ENCODE measurements around the gene PRKCQ. TPM values are rescaled to one million over a fixed set of nuclear protein-coding genes. Genes with fewer than 3 reads are reported as not detected.

The PRKCQ gene
- total and polyA plus RNA-seq, 2 of the 13 experiments (the other 11 are each of a cell fraction or from before 2014, with no cell fraction given): 0.13 to 0.35 TPM

DNA sequence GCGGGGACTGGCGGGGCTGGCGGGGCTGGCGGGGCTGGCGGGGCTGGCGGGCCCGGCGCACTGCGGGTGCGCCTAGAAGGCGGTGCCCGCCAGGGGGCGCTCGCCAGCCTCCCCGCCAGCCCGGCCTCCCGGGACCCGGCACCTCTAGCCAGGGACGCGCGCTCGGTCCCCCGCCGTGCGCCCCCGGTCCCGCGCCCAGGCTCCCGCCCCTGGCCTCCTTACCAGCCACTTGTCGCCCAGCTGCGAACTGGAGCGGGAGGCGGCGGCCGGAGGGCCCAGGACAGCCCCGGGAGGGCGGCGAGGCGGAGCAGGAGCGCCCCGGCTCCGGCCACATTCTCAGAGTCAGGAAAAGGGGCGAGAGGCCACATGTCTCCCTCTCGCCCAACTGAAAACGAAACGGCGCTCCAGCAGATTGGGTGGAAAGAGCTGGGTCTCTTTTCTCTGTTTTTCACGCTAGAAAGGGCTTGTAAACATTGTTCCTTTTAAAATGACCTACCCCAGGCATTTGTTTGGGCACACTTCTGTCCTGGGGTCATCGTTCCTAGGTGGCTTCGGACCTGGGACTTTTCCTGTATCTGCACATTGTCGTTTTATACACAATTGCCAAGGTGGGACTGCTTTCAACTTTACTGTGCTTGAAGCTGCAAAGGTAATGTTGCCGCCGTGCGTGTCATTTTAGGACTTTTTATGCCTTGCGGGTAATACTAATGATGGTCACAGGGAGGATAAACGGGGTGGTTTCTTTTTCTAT lies 378 bp upstream of the PRKCQ start (continued):
- TF ChIP-seq, protein P1, sequence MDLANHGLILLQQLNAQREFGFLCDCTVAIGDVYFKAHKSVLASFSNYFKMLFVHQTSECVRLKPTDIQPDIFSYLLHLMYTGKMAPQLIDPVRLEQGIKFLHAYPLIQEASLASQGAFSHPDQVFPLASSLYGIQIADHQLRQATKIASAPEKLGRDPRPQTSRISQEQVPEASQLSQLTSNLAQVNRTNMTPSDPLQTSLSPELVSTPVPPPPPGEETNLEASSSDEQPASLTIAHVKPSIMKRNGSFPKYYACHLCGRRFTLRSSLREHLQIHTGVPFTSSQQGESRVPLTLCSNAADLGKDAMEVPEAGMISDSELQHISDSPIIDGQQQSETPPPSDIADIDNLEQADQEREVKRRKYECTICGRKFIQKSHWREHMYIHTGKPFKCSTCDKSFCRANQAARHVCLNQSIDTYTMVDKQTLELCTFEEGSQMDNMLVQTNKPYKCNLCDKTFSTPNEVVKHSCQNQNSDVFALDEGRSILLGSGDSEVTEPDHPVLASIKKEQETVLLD (CRISPR knock-in tag; IDR thresholded peaks at IDR 0.05; ENCODE audit: low read depth): peak; percentile 85
- TF ChIP-seq, protein P2, sequence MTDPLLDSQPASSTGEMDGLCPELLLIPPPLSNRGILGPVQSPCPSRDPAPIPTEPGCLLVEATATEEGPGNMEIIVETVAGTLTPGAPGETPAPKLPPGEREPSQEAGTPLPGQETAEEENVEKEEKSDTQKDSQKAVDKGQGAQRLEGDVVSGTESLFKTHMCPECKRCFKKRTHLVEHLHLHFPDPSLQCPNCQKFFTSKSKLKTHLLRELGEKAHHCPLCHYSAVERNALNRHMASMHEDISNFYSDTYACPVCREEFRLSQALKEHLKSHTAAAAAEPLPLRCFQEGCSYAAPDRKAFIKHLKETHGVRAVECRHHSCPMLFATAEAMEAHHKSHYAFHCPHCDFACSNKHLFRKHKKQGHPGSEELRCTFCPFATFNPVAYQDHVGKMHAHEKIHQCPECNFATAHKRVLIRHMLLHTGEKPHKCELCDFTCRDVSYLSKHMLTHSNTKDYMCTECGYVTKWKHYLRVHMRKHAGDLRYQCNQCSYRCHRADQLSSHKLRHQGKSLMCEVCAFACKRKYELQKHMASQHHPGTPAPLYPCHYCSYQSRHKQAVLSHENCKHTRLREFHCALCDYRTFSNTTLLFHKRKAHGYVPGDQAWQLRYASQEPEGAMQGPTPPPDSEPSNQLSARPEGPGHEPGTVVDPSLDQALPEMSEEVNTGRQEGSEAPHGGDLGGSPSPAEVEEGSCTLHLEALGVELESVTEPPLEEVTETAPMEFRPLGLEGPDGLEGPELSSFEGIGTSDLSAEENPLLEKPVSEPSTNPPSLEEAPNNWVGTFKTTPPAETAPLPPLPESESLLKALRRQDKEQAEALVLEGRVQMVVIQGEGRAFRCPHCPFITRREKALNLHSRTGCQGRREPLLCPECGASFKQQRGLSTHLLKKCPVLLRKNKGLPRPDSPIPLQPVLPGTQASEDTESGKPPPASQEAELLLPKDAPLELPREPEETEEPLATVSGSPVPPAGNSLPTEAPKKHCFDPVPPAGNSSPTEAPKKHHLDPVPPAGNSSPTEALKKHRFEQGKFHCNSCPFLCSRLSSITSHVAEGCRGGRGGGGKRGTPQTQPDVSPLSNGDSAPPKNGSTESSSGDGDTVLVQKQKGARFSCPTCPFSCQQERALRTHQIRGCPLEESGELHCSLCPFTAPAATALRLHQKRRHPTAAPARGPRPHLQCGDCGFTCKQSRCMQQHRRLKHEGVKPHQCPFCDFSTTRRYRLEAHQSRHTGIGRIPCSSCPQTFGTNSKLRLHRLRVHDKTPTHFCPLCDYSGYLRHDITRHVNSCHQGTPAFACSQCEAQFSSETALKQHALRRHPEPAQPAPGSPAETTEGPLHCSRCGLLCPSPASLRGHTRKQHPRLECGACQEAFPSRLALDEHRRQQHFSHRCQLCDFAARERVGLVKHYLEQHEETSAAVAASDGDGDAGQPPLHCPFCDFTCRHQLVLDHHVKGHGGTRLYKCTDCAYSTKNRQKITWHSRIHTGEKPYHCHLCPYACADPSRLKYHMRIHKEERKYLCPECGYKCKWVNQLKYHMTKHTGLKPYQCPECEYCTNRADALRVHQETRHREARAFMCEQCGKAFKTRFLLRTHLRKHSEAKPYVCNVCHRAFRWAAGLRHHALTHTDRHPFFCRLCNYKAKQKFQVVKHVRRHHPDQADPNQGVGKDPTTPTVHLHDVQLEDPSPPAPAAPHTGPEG (CRISPR knock-in tag; IDR thresholded peaks at IDR 0.05): no peak
- TF ChIP-seq ARNT (IDR thresholded peaks at IDR 0.05) (no peak), HMGA1 (CRISPR knock-in tag; conservative IDR thresholded peaks at IDR 0.05) (no peak), SP1 (IDR thresholded peaks at IDR 0.05) (no peak), SP1 (CRISPR knock-in tag; IDR thresholded peaks at IDR 0.05) (no peak)
- TF ChIP-seq, protein P3, sequence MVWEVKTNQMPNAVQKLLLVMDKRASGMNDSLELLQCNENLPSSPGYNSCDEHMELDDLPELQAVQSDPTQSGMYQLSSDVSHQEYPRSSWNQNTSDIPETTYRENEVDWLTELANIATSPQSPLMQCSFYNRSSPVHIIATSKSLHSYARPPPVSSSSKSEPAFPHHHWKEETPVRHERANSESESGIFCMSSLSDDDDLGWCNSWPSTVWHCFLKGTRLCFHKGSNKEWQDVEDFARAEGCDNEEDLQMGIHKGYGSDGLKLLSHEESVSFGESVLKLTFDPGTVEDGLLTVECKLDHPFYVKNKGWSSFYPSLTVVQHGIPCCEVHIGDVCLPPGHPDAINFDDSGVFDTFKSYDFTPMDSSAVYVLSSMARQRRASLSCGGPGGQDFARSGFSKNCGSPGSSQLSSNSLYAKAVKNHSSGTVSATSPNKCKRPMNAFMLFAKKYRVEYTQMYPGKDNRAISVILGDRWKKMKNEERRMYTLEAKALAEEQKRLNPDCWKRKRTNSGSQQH (CRISPR knock-in tag; IDR thresholded peaks at IDR 0.05; ENCODE audit: low read depth): no peak

Measured in HepG2 (cell line).